Activated naive CD8-positive, alpha-beta T cell treated with anti-CD3 and anti-CD28 coated beads, Interleukin-2, amount 10 ng/mL, durations not matched to agents 7 days and 5 days (primary cell): ENCODE data around the gene TBX19. TPM values are rescaled to one million over a fixed set of nuclear protein-coding genes. Genes with fewer than 3 reads are reported as not detected.

Source experiments
- ATAC-seq: fragments of 150-1000 bp; cut with Tn5 transposase; one replicate; pipeline ENCODE4 v1.10.0; 2021; ENCODE audit warnings: low read depth, moderate library complexity
- POLR2A ChIA-PET: fragments of 350-600 bp; sonication (Branson Sonifier 250); formaldehyde crosslinking; loops from one replicate; lab custom pipeline; 2021; ENCODE audit warnings: antibody characterized with exemption; lab: Charles Lee
- DNase-seq: peaks from one replicate; pipeline ENCODE4 v3.0.0; 2021
- H3K27ac Mint-ChIP-seq: one replicate; pipeline ENCODE4 v1.8.0; 2022; ENCODE audit warnings: mild to moderate bottlenecking, mixed read lengths
- H3K27me3 Mint-ChIP-seq: one replicate; pipeline ENCODE4 v1.8.0; 2022; ENCODE audit warnings: mild to moderate bottlenecking, moderate library complexity, mixed read lengths
- H3K36me3 Mint-ChIP-seq: one replicate; pipeline ENCODE4 v1.8.0; 2021; ENCODE audit warnings: mild to moderate bottlenecking, mixed read lengths
- H3K4me1 Mint-ChIP-seq: one replicate; pipeline ENCODE4 v1.8.0; 2021; ENCODE audit warnings: mixed read lengths
- H3K4me3 Mint-ChIP-seq: one replicate; pipeline ENCODE4 v1.8.0; 2022; ENCODE audit warnings: mild to moderate bottlenecking, moderate library complexity, mixed read lengths
- H3K9me3 Mint-ChIP-seq: one replicate; pipeline ENCODE4 v1.8.0; 2021; ENCODE audit warnings: mixed read lengths
- total RNA-seq, 2 experiments: library from RNA; stranded (reverse); gene quantifications; one replicate each; pipeline ENCODE4 v1.2.3, GENCODE V29; 2021

The TBX19 gene
- total RNA-seq, 2 experiments from 2014 or later = 2.6 to 3.2 TPM

GRCh38 chr1:168361252-168361651, 80.6 kb downstream of the TBX19 start:
- ATAC-seq (no peak), DNase-seq (no peak)
- Mint-ChIP-seq H3K9me3 (peaks cover 1% of the 10 kb centered on the region), H3K27ac (peak overlapping the region; percentile 36), H3K36me3 (peaks cover 7% of the 10 kb centered on the region), H3K27me3 (peaks cover 17% of the 10 kb centered on the region), H3K4me3 (no peak overlapping the region), H3K4me1 (peaks cover 25% of the 10 kb centered on the region)
- POLR2A ChIA-PET = no interaction called here

GRCh38 chr1:168362991-168363390, 82.3 kb downstream of the TBX19 start:
- H3K4me1 Mint-ChIP-seq = peaks cover 25% of the 10 kb centered on the region
- peaks cover 5% of the 10 kb centered on the region for H3K36me3 Mint-ChIP-seq
- peak overlapping the region; percentile 68 for H3K4me3 Mint-ChIP-seq
- POLR2A ChIA-PET = interaction anchor here (0.5 to 1.6 kb wide), 3 partner anchors 20 to 127 kb away, joined by 3 to 4 read pairs (median 3); no protein-coding TSS in a partner anchor
- no peak for DNase-seq
- peaks cover 22% of the 10 kb centered on the region for H3K27me3 Mint-ChIP-seq
- H3K27ac Mint-ChIP-seq = peak overlapping the region; percentile 79
- peak; percentile 96 for ATAC-seq
- H3K9me3 Mint-ChIP-seq = peaks cover 1% of the 10 kb centered on the region

Other genes starting within 250 kb of the TBX19 start
- gene GPR161, start 143.9 kb upstream of the TBX19 start, total RNA-seq = under 1 TPM in 1 of 2 experiments, not detected in 1; 0.20 TPM
- 10 to 100 TPM; 40.0 to 40.1 TPM for gene TIPRL, start 101.9 kb upstream of the TBX19 start, total RNA-seq
- gene SFT2D2, start 54.9 kb upstream of the TBX19 start, total RNA-seq = 10 to 100 TPM; 56.8 to 58.4 TPM